Measurements from ENCODE around the gene CEP55. TPM values are rescaled to one million over a fixed set of nuclear protein-coding genes. Genes with fewer than 3 reads are reported as not detected.

Gene CEP55
- total and polyA plus RNA-seq, 12 donors, result 0.32 to 7.7 (median 1.2) TPM

DNA sequence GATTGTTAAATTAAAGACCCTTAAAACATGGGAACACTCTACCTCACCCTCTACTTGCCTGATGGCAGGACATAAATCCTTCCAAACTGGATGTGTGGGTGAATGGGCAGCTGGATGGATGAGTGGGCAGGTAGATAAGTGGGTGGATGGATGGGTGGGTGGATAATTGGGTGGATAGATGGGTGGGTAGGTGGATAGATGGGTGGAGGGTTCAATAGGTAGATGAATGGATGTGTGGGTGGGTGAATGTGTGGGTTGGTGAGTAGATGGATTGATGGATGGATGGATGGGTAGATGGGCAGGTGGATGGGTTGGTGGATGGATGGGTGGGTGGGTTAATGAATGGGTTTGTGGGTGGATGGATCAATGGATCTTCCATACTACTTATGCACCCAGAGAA is 51.1 kb downstream of the CEP55 start:
- Histone ChIP-seq H3K27me3 (no peaks in the 10 kb centered on the region), H3K9me3 (replicated peaks in 1 of 3) (no peaks in the 10 kb centered on the region), H3K36me3 (replicated peaks in 1 of 2) (no peaks in the 10 kb centered on the region), H3K4me1 (replicated peaks in 1 of 2) (no peaks in the 10 kb centered on the region), H3K4me3 (no peak overlapping the region), H3K27ac (no peak overlapping the region)
- DNase-seq, result no peak
- intact Hi-C loops (cut with DNase I), result no loop called here
- no peak for TF ChIP-seq CTCF (IDR thresholded peaks at IDR 0.05)
- TF ChIP-seq POLR2A (IDR thresholded peaks at IDR 0.05), result no peak

GRCh38 chr10:93548376-93549071 is 52.1 kb downstream of the CEP55 start:
- TF ChIP-seq POLR2A (IDR thresholded peaks at IDR 0.05) (no peak), CTCF (IDR thresholded peaks at IDR 0.05) (no peak)
- no peak for DNase-seq
- Histone ChIP-seq H3K9me3 (replicated peaks in 1 of 3) (no peaks in the 10 kb centered on the region), H3K4me1 (replicated peaks in 1 of 2) (no peaks in the 10 kb centered on the region), H3K36me3 (replicated peaks in 1 of 2) (no peaks in the 10 kb centered on the region), H3K27ac (no peak overlapping the region), H3K4me3 (no peak overlapping the region), H3K27me3 (no peaks in the 10 kb centered on the region)
- WGBS, 4 donors, result 85 to 90% (median 88%) methylated on average over 5 of the region's 5 CpGs
- intact Hi-C loops (cut with DNase I), result no loop called here

GRCh38 chr10:93550606-93551005 is 54.2 kb downstream of the CEP55 start:
- no peak overlapping the region for H3K4me3 ChIP-seq
- 72 to 88% (median 76%) methylated on average over 4 of the region's 4 CpGs for WGBS, 4 donors
- H3K4me1 ChIP-seq (replicated peaks in 1 of 2), result no peaks in the 10 kb centered on the region
- no peak for DNase-seq
- H3K9me3 ChIP-seq (replicated peaks in 1 of 3), result no peaks in the 10 kb centered on the region
- no peak overlapping the region for H3K27ac ChIP-seq
- no peaks in the 10 kb centered on the region for H3K27me3 ChIP-seq
- H3K36me3 ChIP-seq (replicated peaks in 1 of 2), result no peaks in the 10 kb centered on the region
- intact Hi-C loops (cut with DNase I), result loop anchor here in 1 of 2 donors (10.0 kb wide), 1 partner anchor 124 kb away; no protein-coding TSS in a partner anchor
- no peak for TF ChIP-seq CTCF (IDR thresholded peaks at IDR 0.05)
- TF ChIP-seq POLR2A (IDR thresholded peaks at IDR 0.05), result no peak

GRCh38 chr10:93552780-93553179 is 56.4 kb downstream of the CEP55 start:
- WGBS, 4 donors, result 81 to 89% (median 84%) methylated on average over 3 of the region's 3 CpGs

More at GRCh38 chr10:93552780-93553179, 56.4 kb downstream of the CEP55 start:
- no peak overlapping the region for H3K27ac ChIP-seq
- TF ChIP-seq CTCF (IDR thresholded peaks at IDR 0.05) (no peak), POLR2A (IDR thresholded peaks at IDR 0.05) (no peak)
- DNase-seq, result no peak
- intact Hi-C loops (cut with DNase I), result loop anchor here (2.0 to 10.0 kb wide), 2 partner anchors 122 to 126 kb away; no protein-coding TSS in a partner anchor
- no peaks in the 10 kb centered on the region for H3K36me3 ChIP-seq (replicated peaks in 1 of 2)
- no peaks in the 10 kb centered on the region for H3K9me3 ChIP-seq (replicated peaks in 1 of 3)
- H3K27me3 ChIP-seq, result no peaks in the 10 kb centered on the region
- H3K4me3 ChIP-seq, result no peak overlapping the region
- H3K4me1 ChIP-seq (replicated peaks in 1 of 2), result no peaks in the 10 kb centered on the region
